HPDE6-E6E7 (cell line): ENCODE results near the gene DAPP1.
"Not testable (repeated sequence)": the region's sequence is repeated elsewhere in the genome, so short reads cannot be mapped to it uniquely, and the experiment has no call there.

Experiments used
- DNase-seq: peaks from one replicate; pipeline ENCODE4 v3.0.0; 2011; ENCODE audit warnings: missing footprints; ENCODE audit errors: extremely low spot score

The DAPP1 gene

GRCh38 chr4:99824070-99824599 lies 7.5 kb downstream of the DAPP1 start:
- no peak for DNase-seq

GRCh38 chr4:99825272-99825671 lies 8.6 kb downstream of the DAPP1 start:
- no peak for DNase-seq

GRCh38 chr4:99826016-99826415 lies 9.4 kb downstream of the DAPP1 start:
- DNase-seq = no peak

- DNase-seq = no peak
Observed at GRCh38 chr4:99827454-99827853, 10.8 kb downstream of the DAPP1 start.

GRCh38 chr4:99827857-99828256 lies 11.2 kb downstream of the DAPP1 start:
- DNase-seq = no peak

- no peak for DNase-seq
Observed at GRCh38 chr4:99828477-99828876, 11.8 kb downstream of the DAPP1 start.

GRCh38 chr4:99830051-99830450 lies 13.4 kb downstream of the DAPP1 start:
- DNase-seq = not testable (repeated sequence)

GRCh38 chr4:99832321-99832720 lies 15.7 kb downstream of the DAPP1 start:
- DNase-seq = no peak

GRCh38 chr4:99832758-99833157 lies 16.1 kb downstream of the DAPP1 start:
- no peak for DNase-seq

GRCh38 chr4:99833756-99834155 lies 17.1 kb downstream of the DAPP1 start:
- DNase-seq = no peak

- DNase-seq = no peak
Observed at GRCh38 chr4:99834569-99834968, 17.9 kb downstream of the DAPP1 start.

- DNase-seq = no peak
Observed at GRCh38 chr4:99835942-99836341, 19.3 kb downstream of the DAPP1 start.

- no peak for DNase-seq
Observed at GRCh38 chr4:99838927-99839326, 22.3 kb downstream of the DAPP1 start.

- no peak for DNase-seq
Observed at GRCh38 chr4:99841129-99841528, 24.5 kb downstream of the DAPP1 start.

GRCh38 chr4:99843413-99843812 lies 26.8 kb downstream of the DAPP1 start:
- DNase-seq = no peak

GRCh38 chr4:99844048-99844447 lies 27.4 kb downstream of the DAPP1 start:
- DNase-seq = no peak

GRCh38 chr4:99845179-99845578 lies 28.6 kb downstream of the DAPP1 start:
- DNase-seq = no peak

- no peak for DNase-seq
Observed at GRCh38 chr4:99845708-99846469, 29.3 kb downstream of the DAPP1 start.

GRCh38 chr4:99846891-99847290 lies 30.3 kb downstream of the DAPP1 start:
- no peak for DNase-seq

GRCh38 chr4:99847362-99847976 lies 30.8 kb downstream of the DAPP1 start:
- DNase-seq = no peak

GRCh38 chr4:99848591-99849001 lies 32.0 kb downstream of the DAPP1 start:
- no peak for DNase-seq

GRCh38 chr4:99852199-99852749 lies 35.6 kb downstream of the DAPP1 start:
- DNase-seq = no peak

- no peak for DNase-seq
Observed at GRCh38 chr4:99853190-99853589, 36.6 kb downstream of the DAPP1 start.
